Measurements from ENCODE around the gene CEP20.

DNA sequence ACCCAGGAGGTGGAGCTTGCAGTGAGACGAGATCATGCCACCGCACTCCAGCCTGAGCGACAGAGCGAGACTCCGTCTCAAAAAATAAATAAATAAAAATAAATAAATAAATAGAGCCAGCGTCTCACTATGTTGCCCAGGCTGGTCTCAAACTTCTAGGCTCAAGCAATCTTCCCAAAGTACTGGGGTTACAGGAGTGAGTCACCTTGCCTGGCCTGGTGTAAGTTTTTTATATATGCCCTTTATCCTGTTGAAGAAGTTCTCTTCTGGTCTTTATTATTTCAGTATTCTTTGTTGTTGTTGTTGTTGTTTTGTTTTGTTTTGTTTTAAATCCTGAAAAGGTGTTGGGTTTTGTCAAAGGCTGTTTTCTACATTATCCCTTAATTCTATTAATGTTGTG is 30.9 kb upstream of the CEP20 start:
- no peak for TF ChIP-seq POLR2A (IDR thresholded peaks at IDR 0.05)
- TF ChIP-seq, protein P1, sequence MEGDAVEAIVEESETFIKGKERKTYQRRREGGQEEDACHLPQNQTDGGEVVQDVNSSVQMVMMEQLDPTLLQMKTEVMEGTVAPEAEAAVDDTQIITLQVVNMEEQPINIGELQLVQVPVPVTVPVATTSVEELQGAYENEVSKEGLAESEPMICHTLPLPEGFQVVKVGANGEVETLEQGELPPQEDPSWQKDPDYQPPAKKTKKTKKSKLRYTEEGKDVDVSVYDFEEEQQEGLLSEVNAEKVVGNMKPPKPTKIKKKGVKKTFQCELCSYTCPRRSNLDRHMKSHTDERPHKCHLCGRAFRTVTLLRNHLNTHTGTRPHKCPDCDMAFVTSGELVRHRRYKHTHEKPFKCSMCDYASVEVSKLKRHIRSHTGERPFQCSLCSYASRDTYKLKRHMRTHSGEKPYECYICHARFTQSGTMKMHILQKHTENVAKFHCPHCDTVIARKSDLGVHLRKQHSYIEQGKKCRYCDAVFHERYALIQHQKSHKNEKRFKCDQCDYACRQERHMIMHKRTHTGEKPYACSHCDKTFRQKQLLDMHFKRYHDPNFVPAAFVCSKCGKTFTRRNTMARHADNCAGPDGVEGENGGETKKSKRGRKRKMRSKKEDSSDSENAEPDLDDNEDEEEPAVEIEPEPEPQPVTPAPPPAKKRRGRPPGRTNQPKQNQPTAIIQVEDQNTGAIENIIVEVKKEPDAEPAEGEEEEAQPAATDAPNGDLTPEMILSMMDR (IDR thresholded peaks at IDR 0.05), result no peak
